ENCODE measurements around the gene TEX22. TPM values are rescaled to one million over a fixed set of nuclear protein-coding genes. Genes with fewer than 3 reads are reported as not detected.

TEX22 gene
- total and polyA plus RNA-seq, 2 donors (not counting 1 experiment from before 2014, with no cell fraction given) = 1.7 to 7.0 TPM

DNA sequence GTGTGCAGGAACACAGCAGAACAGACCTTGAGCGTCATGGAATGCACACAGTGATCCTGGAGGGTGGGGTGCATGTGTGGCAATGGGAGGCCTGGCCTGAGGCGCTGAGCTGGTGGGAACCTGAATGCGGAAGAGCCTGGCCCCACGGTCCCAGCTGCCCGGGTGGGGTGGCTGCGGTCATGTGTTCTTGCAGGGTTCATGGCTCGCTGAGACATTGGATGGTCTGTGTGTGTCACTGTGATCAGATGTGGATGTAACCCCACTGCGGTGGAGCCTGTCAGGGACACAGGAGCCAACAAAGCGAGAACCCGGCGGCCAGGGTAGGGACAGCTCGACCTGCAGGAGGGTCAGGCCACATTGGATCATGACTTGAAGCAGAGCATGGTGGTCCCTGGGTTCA is 44.5 kb downstream of the TEX22 start:
- peaks cover 0 to 3% of the 10 kb centered on the region in 2 donors for H3K4me1 ChIP-seq (ENCODE audit: control insufficient read depth in 2 of 2, insufficient read depth in 2 of 2, low read length in 2 of 2)
- peaks cover 4% of the 10 kb centered on the region for H3K4me1 Mint-ChIP-seq
- H3K27ac ChIP-seq (ENCODE audit: low read length in 2 of 2) = no peak overlapping the region
- ATAC-seq (ENCODE audit: low read depth) (no peak), DNase-seq (no peak)
- TF ChIP-seq EZH2 (IDR thresholded peaks at IDR 0.05; ENCODE audit: borderline replicate concordance, insufficient read depth, low read depth, low read length, poor library complexity, severe bottlenecking) = no peak
- TF ChIP-seq, protein P1, sequence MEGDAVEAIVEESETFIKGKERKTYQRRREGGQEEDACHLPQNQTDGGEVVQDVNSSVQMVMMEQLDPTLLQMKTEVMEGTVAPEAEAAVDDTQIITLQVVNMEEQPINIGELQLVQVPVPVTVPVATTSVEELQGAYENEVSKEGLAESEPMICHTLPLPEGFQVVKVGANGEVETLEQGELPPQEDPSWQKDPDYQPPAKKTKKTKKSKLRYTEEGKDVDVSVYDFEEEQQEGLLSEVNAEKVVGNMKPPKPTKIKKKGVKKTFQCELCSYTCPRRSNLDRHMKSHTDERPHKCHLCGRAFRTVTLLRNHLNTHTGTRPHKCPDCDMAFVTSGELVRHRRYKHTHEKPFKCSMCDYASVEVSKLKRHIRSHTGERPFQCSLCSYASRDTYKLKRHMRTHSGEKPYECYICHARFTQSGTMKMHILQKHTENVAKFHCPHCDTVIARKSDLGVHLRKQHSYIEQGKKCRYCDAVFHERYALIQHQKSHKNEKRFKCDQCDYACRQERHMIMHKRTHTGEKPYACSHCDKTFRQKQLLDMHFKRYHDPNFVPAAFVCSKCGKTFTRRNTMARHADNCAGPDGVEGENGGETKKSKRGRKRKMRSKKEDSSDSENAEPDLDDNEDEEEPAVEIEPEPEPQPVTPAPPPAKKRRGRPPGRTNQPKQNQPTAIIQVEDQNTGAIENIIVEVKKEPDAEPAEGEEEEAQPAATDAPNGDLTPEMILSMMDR (IDR thresholded peaks at IDR 0.05) = no peak
- no peaks in the 10 kb centered on the region for H3K9me3 ChIP-seq (ENCODE audit: control extremely low read depth in 1 of 3, control insufficient read depth in 2 of 3, insufficient read depth in 1 of 3, low read length in 2 of 3)
- H2AFZ ChIP-seq (ENCODE audit: insufficient read depth, low read depth, low read length, poor library complexity, severe bottlenecking) = no peak overlapping the region
- no peak overlapping the region for H3K27ac Mint-ChIP-seq
- peaks cover 65% of the 10 kb centered on the region for H3K79me2 ChIP-seq (ENCODE audit: control insufficient read depth, insufficient read depth, low read length)
- intact Hi-C loops (cut with micrococcal nuclease) = no loop called here
- no peak overlapping the region for H3K4me3 Mint-ChIP-seq
- no peak overlapping the region for H3K4me3 ChIP-seq (ENCODE audit: control extremely low read depth in 1 of 5, extremely low read depth in 1 of 5, insufficient read depth in 1 of 5, low read depth in 2 of 5, low read length in 4 of 5)
- H3K9me3 Mint-ChIP-seq (ENCODE audit: insufficient read depth) = no peaks in the 10 kb centered on the region
- H3K9ac ChIP-seq (ENCODE audit: low read length) = no peak overlapping the region
- H3K27me3 Mint-ChIP-seq = no peaks in the 10 kb centered on the region
- H3K4me2 ChIP-seq (replicated peaks; ENCODE audit: low read depth, low read length, poor library complexity, severe bottlenecking) = no peak overlapping the region
- peaks cover 50% of the 10 kb centered on the region for H4K20me1 ChIP-seq (ENCODE audit: control insufficient read depth, insufficient read depth, low read length, poor library complexity, severe bottlenecking)
- H3K27me3 ChIP-seq (replicated peaks in 1 of 4; ENCODE audit: control extremely low read depth in 1 of 4, control insufficient read depth in 3 of 4, insufficient read depth in 4 of 4, low read length in 3 of 4) = no peaks in the 10 kb centered on the region
- 93% methylated on average over 12 of the region's 12 CpGs for WGBS (ENCODE audit: insufficient coverage)
- peaks cover 0 to 6% of the 10 kb centered on the region in 2 experiments for H3K36me3 ChIP-seq (replicated peaks in 1 of 2; ENCODE audit: control extremely low read depth in 1 of 2, control insufficient read depth in 1 of 2, extremely low read depth in 1 of 2, insufficient read depth in 2 of 2, low read length in 1 of 2)
- ChIA-PET CTCF (no interaction called here), POLR2A (no interaction called here)

DNA sequence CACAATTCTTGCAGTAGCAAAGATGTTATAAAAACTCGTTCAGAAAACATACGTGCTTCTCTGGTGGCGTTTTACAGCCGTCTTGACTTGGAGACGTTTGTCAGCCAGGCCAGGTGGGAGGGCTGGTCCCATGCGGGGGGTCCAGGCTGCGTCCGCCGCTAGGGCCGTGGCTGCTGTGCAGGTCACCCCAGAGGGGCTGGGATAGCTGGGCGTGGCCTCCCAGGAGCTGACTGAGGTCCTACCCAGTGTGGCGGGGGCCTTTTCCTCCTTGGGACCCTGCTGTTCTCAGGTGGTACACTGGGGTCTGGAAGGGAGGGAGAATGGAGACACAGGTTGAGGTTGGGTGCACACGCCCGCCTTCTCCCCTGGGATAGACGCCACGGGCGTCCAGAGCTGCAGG is 46.5 kb downstream of the TEX22 start:
- ChIA-PET POLR2A (no interaction called here), CTCF (no interaction called here)
- Histone ChIP-seq H3K4me3 (ENCODE audit: control extremely low read depth in 1 of 5, extremely low read depth in 1 of 5, insufficient read depth in 1 of 5, low read depth in 2 of 5, low read length in 4 of 5) (no peak overlapping the region), H3K9me3 (ENCODE audit: control extremely low read depth in 1 of 3, control insufficient read depth in 2 of 3, insufficient read depth in 1 of 3, low read length in 2 of 3) (no peaks in the 10 kb centered on the region), H3K79me2 (ENCODE audit: control insufficient read depth, insufficient read depth, low read length) (peaks cover 55% of the 10 kb centered on the region), H4K20me1 (ENCODE audit: control insufficient read depth, insufficient read depth, low read length, poor library complexity, severe bottlenecking) (peaks cover 50% of the 10 kb centered on the region), H3K27ac (ENCODE audit: low read length in 2 of 2) (no peak overlapping the region), H3K36me3 (replicated peaks in 1 of 2; ENCODE audit: control extremely low read depth in 1 of 2, control insufficient read depth in 1 of 2, extremely low read depth in 1 of 2, insufficient read depth in 2 of 2, low read length in 1 of 2) (peaks cover 0 to 7% of the 10 kb centered on the region in 2 experiments), H3K27me3 (replicated peaks in 1 of 4; ENCODE audit: control extremely low read depth in 1 of 4, control insufficient read depth in 3 of 4, insufficient read depth in 4 of 4, low read length in 3 of 4) (no peaks in the 10 kb centered on the region), H3K4me2 (replicated peaks; ENCODE audit: low read depth, low read length, poor library complexity, severe bottlenecking) (no peak overlapping the region), H3K9ac (ENCODE audit: low read length) (no peak overlapping the region), H2AFZ (ENCODE audit: insufficient read depth, low read depth, low read length, poor library complexity, severe bottlenecking) (no peak overlapping the region), H3K4me1 (ENCODE audit: control insufficient read depth in 2 of 2, insufficient read depth in 2 of 2, low read length in 2 of 2) (no peaks in the 10 kb centered on the region)
- H3K4me1 Mint-ChIP-seq = no peaks in the 10 kb centered on the region
- no peaks in the 10 kb centered on the region for H3K9me3 Mint-ChIP-seq (ENCODE audit: insufficient read depth)
- DNase-seq (no peak), ATAC-seq (ENCODE audit: low read depth) (no peak)
- no peak for TF ChIP-seq EZH2 (IDR thresholded peaks at IDR 0.05; ENCODE audit: borderline replicate concordance, insufficient read depth, low read depth, low read length, poor library complexity, severe bottlenecking)
- TF ChIP-seq, protein P1 (IDR thresholded peaks at IDR 0.05) = no peak
- H3K27ac Mint-ChIP-seq = no peak overlapping the region
- H3K27me3 Mint-ChIP-seq = no peaks in the 10 kb centered on the region
- no peak overlapping the region for H3K4me3 Mint-ChIP-seq
- 83% methylated on average over 17 of the region's 17 CpGs for WGBS (ENCODE audit: insufficient coverage)
- intact Hi-C loops (cut with micrococcal nuclease) = no loop called here
